MM.1S (cell line): ENCODE measurements around the gene CEP85.

Experiments used
- DNase-seq: peaks from one replicate; pipeline ENCODE4 v3.0.0-alpha.2; 2015
- H2AFZ ChIP-seq: fragments of 300-600 bp; sonication (generic); 2 replicates; pipeline ENCODE4 v1.6.0; 2016; ENCODE audit warnings: antibody characterized with exemption, low read length
- H3F3A ChIP-seq: fragments of 300-600 bp; sonication (generic); 2 replicates; pipeline ENCODE4 v1.6.1; 2016; ENCODE audit warnings: mild to moderate bottlenecking, antibody characterized with exemption, low read length, moderate library complexity, mixed read lengths; ENCODE audit not compliant: insufficient read depth
- H3K27ac ChIP-seq: fragments of 300-600 bp; sonication (generic); 2 replicates; pipeline ENCODE4 v1.5.1; 2016; ENCODE audit warnings: mild to moderate bottlenecking, low read length
- H3K27me3 ChIP-seq: fragments of 300-600 bp; sonication (generic); replicated peaks from 2 replicates; pipeline ENCODE4 v1.6.0; 2016; ENCODE audit warnings: low read length; ENCODE audit not compliant: insufficient read depth
- H3K36me3 ChIP-seq: fragments of 300-600 bp; sonication (generic); replicated peaks from 2 replicates; pipeline ENCODE4 v1.6.1; 2016; ENCODE audit warnings: mild to moderate bottlenecking, low read length, mixed read lengths; ENCODE audit not compliant: insufficient read depth
- H3K4me1 ChIP-seq: fragments of 300-600 bp; sonication (generic); 2 replicates; pipeline ENCODE4 v1.6.1; 2016; ENCODE audit warnings: low read length, mixed read lengths
- H3K4me2 ChIP-seq: fragments of 300-600 bp; sonication (generic); 2 replicates; pipeline ENCODE4 v1.6.0; 2016; ENCODE audit warnings: low read depth, low read length
- H3K4me3 ChIP-seq: fragments of 300-600 bp; sonication (generic); 2 replicates; pipeline ENCODE4 v1.5.1; 2016; ENCODE audit warnings: low read length, mixed read lengths
- H3K79me2 ChIP-seq: fragments of 300-600 bp; sonication (generic); 2 replicates; pipeline ENCODE4 v1.6.1; 2016; ENCODE audit warnings: mixed run types, low read length, mixed read lengths
- H3K9ac ChIP-seq: fragments of 300-600 bp; sonication (generic); 2 replicates; pipeline ENCODE4 v1.6.1; 2016; ENCODE audit warnings: low read length, mixed read lengths
- H3K9me2 ChIP-seq: fragments of 300-600 bp; sonication (generic); replicated peaks from 2 replicates; pipeline ENCODE4 v1.6.1; 2016; ENCODE audit warnings: mild to moderate bottlenecking, low read length, mixed read lengths; ENCODE audit not compliant: insufficient read depth
- H3K9me3 ChIP-seq: fragments of 300-600 bp; sonication (generic); replicated peaks from 2 replicates; pipeline ENCODE4 v1.6.1; 2016; ENCODE audit warnings: mild to moderate bottlenecking, low read length, mixed read lengths; ENCODE audit not compliant: insufficient read depth
- H4K20me1 ChIP-seq: fragments of 300-600 bp; sonication (generic); 2 replicates; pipeline ENCODE4 v1.6.1; 2016; ENCODE audit warnings: mild to moderate bottlenecking, low read length, moderate library complexity, mixed read lengths; ENCODE audit not compliant: insufficient read depth
- CTCF ChIP-seq: fragments of 300-600 bp; sonication (generic); IDR thresholded peaks from 2 replicates; pipeline ENCODE4 v1.5.1; 2016; ENCODE audit warnings: antibody characterized with exemption, low read length, mixed read lengths
- EZH2 ChIP-seq: fragments of 300-600 bp; sonication (generic); optimal IDR thresholded peaks from 2 replicates; pipeline ENCODE3; 2017; ENCODE audit warnings: low read depth, mild to moderate bottlenecking, antibody characterized with exemption, low read length, mixed read lengths
- EZH2phosphoT487 ChIP-seq: fragments of 300-600 bp; sonication (generic); IDR thresholded peaks from 2 replicates; pipeline ENCODE4 v1.6.1; 2018; ENCODE audit warnings: antibody characterized with exemption, low read length

CEP85 gene

DNA sequence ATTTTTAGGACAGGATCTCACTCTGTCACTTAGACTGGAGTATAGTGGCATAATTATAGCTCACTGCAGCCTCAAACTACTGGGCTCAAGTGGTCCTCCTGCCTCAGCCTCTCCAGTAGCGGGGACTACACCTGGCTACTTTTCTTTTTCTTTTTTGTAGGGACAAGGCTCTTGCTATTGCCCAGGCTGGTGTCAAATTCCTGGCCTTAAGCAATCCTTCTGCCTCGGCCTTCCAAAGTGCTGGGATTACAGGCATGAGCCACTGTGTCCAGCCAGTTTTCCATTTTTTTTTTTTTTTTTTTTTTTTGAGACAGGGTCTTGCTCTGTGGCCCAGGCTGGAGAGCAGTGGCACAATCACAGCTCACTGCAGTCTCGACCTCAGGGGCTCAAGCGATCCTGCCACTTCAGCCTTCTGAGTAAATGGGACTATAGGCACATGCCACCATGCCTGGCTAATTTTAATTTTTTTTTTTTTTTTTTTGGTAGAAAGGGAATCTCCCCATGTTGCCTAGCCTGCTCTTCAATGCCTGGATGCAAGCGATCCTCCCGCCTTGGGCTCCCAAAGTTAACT lies 20.6 kb upstream of the CEP85 start:
- Histone ChIP-seq H3K4me2 (no peak overlapping the region), H3K9ac (no peak overlapping the region), H3K27ac (no peak overlapping the region), H3K79me2 (no peaks in the 10 kb centered on the region), H3K4me1 (no peaks in the 10 kb centered on the region), H3K36me3 (no peaks in the 10 kb centered on the region), H3K27me3 (no peaks in the 10 kb centered on the region), H4K20me1 (no peaks in the 10 kb centered on the region), H3K9me2 (no peaks in the 10 kb centered on the region), H2AFZ (no peak overlapping the region), H3K4me3 (no peak overlapping the region), H3F3A (no peaks in the 10 kb centered on the region), H3K9me3 (no peaks in the 10 kb centered on the region)
- DNase-seq, result no peak
- TF ChIP-seq EZH2 (no peak), CTCF (no peak), EZH2phosphoT487 (no peak)

DNA sequence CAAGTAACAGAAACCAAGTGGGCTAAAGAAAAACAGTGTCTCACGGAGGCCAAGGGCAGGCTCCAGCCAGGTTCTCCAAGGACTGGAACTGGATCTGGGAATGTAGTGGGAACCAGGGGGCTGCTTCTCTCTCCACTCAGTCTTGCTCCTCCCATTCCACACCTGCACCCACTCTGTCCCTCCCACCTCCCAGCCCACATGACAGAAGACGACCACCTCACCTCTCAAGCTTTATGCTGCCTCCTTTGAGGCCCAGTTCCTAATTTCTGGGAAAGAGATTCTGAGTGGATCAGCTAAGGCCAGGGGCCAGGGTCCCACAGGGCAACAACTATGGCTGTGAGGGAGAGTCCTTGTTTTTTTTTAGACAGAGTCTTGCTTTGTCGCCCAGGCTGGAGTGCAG lies 18.8 kb upstream of the CEP85 start:
- Histone ChIP-seq H3K4me2 (no peak overlapping the region), H3K4me1 (no peaks in the 10 kb centered on the region), H2AFZ (no peak overlapping the region), H4K20me1 (no peaks in the 10 kb centered on the region), H3F3A (no peaks in the 10 kb centered on the region), H3K9ac (no peak overlapping the region), H3K27ac (no peak overlapping the region), H3K9me2 (no peaks in the 10 kb centered on the region), H3K9me3 (no peaks in the 10 kb centered on the region), H3K27me3 (no peaks in the 10 kb centered on the region), H3K36me3 (no peaks in the 10 kb centered on the region), H3K4me3 (no peak overlapping the region), H3K79me2 (no peaks in the 10 kb centered on the region)
- no peak for TF ChIP-seq CTCF
- no peak for TF ChIP-seq EZH2
- TF ChIP-seq EZH2phosphoT487, result no peak
- DNase-seq, result no peak

- TF ChIP-seq EZH2phosphoT487, result no peak
- TF ChIP-seq CTCF, result no peak
- no peak for TF ChIP-seq EZH2
- Histone ChIP-seq H3K36me3 (no peaks in the 10 kb centered on the region), H3K79me2 (no peaks in the 10 kb centered on the region)
These were observed 15.0 kb upstream of the CEP85 start for GRCh38 chr1:26218906-26219494.

More at GRCh38 chr1:26218906-26219494, 15.0 kb upstream of the CEP85 start:
- H3K27me3 ChIP-seq, result no peaks in the 10 kb centered on the region
- no peaks in the 10 kb centered on the region for H3K9me3 ChIP-seq
- H3F3A ChIP-seq, result no peaks in the 10 kb centered on the region
- no peak for DNase-seq
- H3K9ac ChIP-seq, result no peak overlapping the region
- H3K4me1 ChIP-seq, result no peaks in the 10 kb centered on the region
- H2AFZ ChIP-seq, result no peak overlapping the region
- no peaks in the 10 kb centered on the region for H4K20me1 ChIP-seq
- no peak overlapping the region for H3K27ac ChIP-seq
- no peak overlapping the region for H3K4me3 ChIP-seq
- H3K4me2 ChIP-seq, result no peak overlapping the region
- H3K9me2 ChIP-seq, result no peaks in the 10 kb centered on the region
